Caco-2 (cell line): ENCODE measurements around the gene SIK2. TPM values are rescaled to one million over a fixed set of nuclear protein-coding genes. Genes with fewer than 3 reads are reported as not detected.

Experiments used
- BruUV-seq: library from RNA; stranded (reverse); fragments of 400-500 nt; replicated peaks from 2 replicates; lab custom pipeline; 2021; lab: Mats Ljungman, UMichigan
- CTCF ChIA-PET: fragments of 300-600 bp; sonication (Branson Sonifier 250); formaldehyde crosslinking; loops from one replicate; lab custom pipeline; 2022; ENCODE audit warnings: antibody characterized with exemption; lab: Charles Lee
- POLR2A ChIA-PET: fragments of 300-600 bp; sonication (Branson Sonifier 250); formaldehyde crosslinking; loops from one replicate; lab custom pipeline; 2022; ENCODE audit warnings: antibody characterized with exemption; lab: Charles Lee
- DNase-seq, 2 experiments: peaks; one replicate each; pipeline versions ENCODE4 v3.0.0 to v3.0.0-alpha.2; 2020 to 2022
- H3K27me3 ChIP-seq: replicated peaks from 2 replicates; pipeline ENCODE4 v1.6.0; 2011; ENCODE audit warnings: low read length; ENCODE audit not compliant: control insufficient read depth, insufficient read depth
- H3K36me3 ChIP-seq: 2 replicates; pipeline ENCODE4 v1.5.1; 2011; ENCODE audit warnings: low read length; ENCODE audit not compliant: control insufficient read depth, insufficient read depth
- H3K4me1 ChIP-seq: fragments of 250-450 bp; sonication (Bioruptor Pico); 2 replicates; pipeline ENCODE4 v1.5.1; 2020; ENCODE audit warnings: mild to moderate bottlenecking
- H3K4me3 ChIP-seq: 2 replicates; pipeline ENCODE4 v1.5.1; 2011; ENCODE audit warnings: low read depth, mild to moderate bottlenecking, control low read depth, low read length
- H3K9me3 ChIP-seq: fragments of 250-450 bp; sonication (Bioruptor Pico); 2 replicates; pipeline ENCODE4 v1.5.1; 2020; ENCODE audit warnings: mild to moderate bottlenecking, moderate library complexity
- H3K27ac Mint-ChIP-seq: one replicate; pipeline ENCODE4 v1.8.0; 2022; ENCODE audit warnings: mixed read lengths; ENCODE audit not compliant: unreplicated experiment
- H3K27me3 Mint-ChIP-seq: one replicate; pipeline ENCODE4 v1.8.0; 2022; ENCODE audit warnings: mixed read lengths; ENCODE audit not compliant: insufficient read depth, unreplicated experiment
- H3K36me3 Mint-ChIP-seq: one replicate; pipeline ENCODE4 v1.8.0; 2022; ENCODE audit warnings: mild to moderate bottlenecking, mixed read lengths; ENCODE audit not compliant: insufficient read depth, unreplicated experiment
- H3K4me1 Mint-ChIP-seq: one replicate; pipeline ENCODE4 v1.8.0; 2022; ENCODE audit warnings: low read depth, mixed read lengths; ENCODE audit not compliant: unreplicated experiment
- H3K4me3 Mint-ChIP-seq: one replicate; pipeline ENCODE4 v1.8.0; 2022; ENCODE audit warnings: mild to moderate bottlenecking, moderate library complexity, mixed read lengths; ENCODE audit not compliant: unreplicated experiment
- H3K9me3 Mint-ChIP-seq: one replicate; pipeline ENCODE4 v1.8.0; 2022; ENCODE audit warnings: mixed read lengths; ENCODE audit not compliant: unreplicated experiment
- CTCF ChIP-seq, 2 experiments: fragments of 200-600 bp in 1 of 2; IDR thresholded peaks; 1 replicate in 1 of 2; 2 replicates in 1 of 2; pipeline versions ENCODE4 v1.5.1 to v1.8.0; 2011 to 2022; ENCODE audit warnings: antibody characterized with exemption in 1 of 2, control low read depth in 1 of 2, inconsistent platforms in 1 of 2, low read depth in 1 of 2, low read length in 1 of 2, mild to moderate bottlenecking in 1 of 2, moderate library complexity in 1 of 2; ENCODE audit not compliant: insufficient read depth in 1 of 2, severe bottlenecking in 1 of 2, unreplicated experiment in 1 of 2
- intact Hi-C: fragments of 100-400 bp; cut with micrococcal nuclease; formaldehyde crosslinking; loops from one replicate; pipeline ENCODE4 v1.10.0; 2022; ENCODE audit not compliant: unreplicated experiment
- total RNA-seq: library from RNA; stranded (reverse); gene quantifications from 2 replicates; pipeline ENCODE4 v1.2.3, GENCODE V29; 2022

The SIK2 gene
- total RNA-seq, 1 experiment from 2014 or later = 40.2 TPM

GRCh38 chr11:111772535-111772934 is 170.3 kb downstream of the SIK2 start:
- Mint-ChIP-seq H3K27me3 (no peaks in the 10 kb centered on the region), H3K27ac (no peak overlapping the region), H3K9me3 (no peaks in the 10 kb centered on the region), H3K36me3 (no peaks in the 10 kb centered on the region), H3K4me1 (peaks cover 12% of the 10 kb centered on the region), H3K4me3 (no peak overlapping the region)
- TF ChIP-seq CTCF (IDR thresholded peaks at IDR 0.05; ENCODE audit: insufficient read depth in 1 of 2, low read depth in 1 of 2, low read length in 1 of 2, severe bottlenecking in 1 of 2, unreplicated experiment in 1 of 2) = no peak
- ChIA-PET CTCF (interaction anchor here (1.1 kb wide), 1 partner anchor 175 kb away, joined by 3 read pairs; no protein-coding TSS in a partner anchor), POLR2A (no interaction called here)
- DNase-seq = no peak
- Histone ChIP-seq H3K4me3 (no peak overlapping the region), H3K4me1 (peaks cover 2% of the 10 kb centered on the region), H3K9me3 (no peaks in the 10 kb centered on the region), H3K27me3 (no peaks in the 10 kb centered on the region), H3K36me3 (no peaks in the 10 kb centered on the region)
- intact Hi-C loops = no loop called here
- no TSS peak for BruUV-seq

- no peak overlapping the region for H3K4me3 Mint-ChIP-seq
- intact Hi-C loops = no loop called here
- DNase-seq = no peak
- H3K4me1 Mint-ChIP-seq = peaks cover 23% of the 10 kb centered on the region
- CTCF ChIA-PET = interaction anchor here (0.9 to 1.4 kb wide), 3 partner anchors 9 to 172 kb away, joined by 3 to 5 read pairs (median 4); partner anchors contain the start of gene PPP2R1B
- Histone ChIP-seq H3K9me3 (no peaks in the 10 kb centered on the region), H3K36me3 (no peaks in the 10 kb centered on the region), H3K27me3 (no peaks in the 10 kb centered on the region), H3K4me1 (peaks cover 17% of the 10 kb centered on the region), H3K4me3 (no peak overlapping the region)
- H3K27ac Mint-ChIP-seq = no peak overlapping the region
- POLR2A ChIA-PET = interaction anchor here (3.3 kb wide), 1 partner anchor 9 kb away, joined by 17 read pairs; the partner anchor contains the start of gene PPP2R1B
- no peaks in the 10 kb centered on the region for H3K9me3 Mint-ChIP-seq
- H3K27me3 Mint-ChIP-seq = no peaks in the 10 kb centered on the region
- BruUV-seq = no TSS peak
- TF ChIP-seq CTCF (IDR thresholded peaks at IDR 0.05; ENCODE audit: insufficient read depth in 1 of 2, low read depth in 1 of 2, low read length in 1 of 2, severe bottlenecking in 1 of 2, unreplicated experiment in 1 of 2) = no peak
- H3K36me3 Mint-ChIP-seq = no peaks in the 10 kb centered on the region
Measured at GRCh38 chr11:111774955-111775710, 172.9 kb downstream of the SIK2 start.

GRCh38 chr11:111776398-111777093 is 174.3 kb downstream of the SIK2 start:
- Mint-ChIP-seq H3K27me3 (no peaks in the 10 kb centered on the region), H3K9me3 (no peaks in the 10 kb centered on the region), H3K4me1 (peaks cover 17% of the 10 kb centered on the region), H3K36me3 (no peaks in the 10 kb centered on the region), H3K27ac (no peak overlapping the region), H3K4me3 (no peak overlapping the region)
- Histone ChIP-seq H3K27me3 (no peaks in the 10 kb centered on the region), H3K4me3 (no peak overlapping the region), H3K4me1 (peaks cover 17% of the 10 kb centered on the region), H3K36me3 (no peaks in the 10 kb centered on the region), H3K9me3 (no peaks in the 10 kb centered on the region)
- no peak for DNase-seq
- ChIA-PET CTCF (interaction anchor here (1.1 to 3.0 kb wide), 10 partner anchors 10 to 190 kb away, joined by 3 to 46 read pairs (median 14); partner anchors contain the start of genes PPP2R1B and SIK2), POLR2A (interaction anchor here (3.3 kb wide), 1 partner anchor 10 kb away, joined by 17 read pairs; the partner anchor contains the start of gene PPP2R1B)
- no TSS peak for BruUV-seq
- intact Hi-C loops = loop anchor here (1.0 to 2.0 kb wide), 10 partner anchors 10 to 322 kb away; partner anchors contain the start of genes PPP2R1B and SIK2
- TF ChIP-seq CTCF (IDR thresholded peaks at IDR 0.05; ENCODE audit: insufficient read depth in 1 of 2, low read depth in 1 of 2, low read length in 1 of 2, severe bottlenecking in 1 of 2, unreplicated experiment in 1 of 2) = no peak
